HUES48 (cell line): ENCODE measurements around the gene CHST5.

ENCODE experiments used
- H3K27ac ChIP-seq: one replicate; pipeline ENCODE4 v1.7.0; 2013; ENCODE audit warnings: low read depth, low read length, inconsistent platforms
- H3K27me3 ChIP-seq: 2 replicates; pipeline ENCODE4 v1.6.1; 2013; ENCODE audit warnings: mild to moderate bottlenecking, low read length; ENCODE audit not compliant: control insufficient read depth, insufficient read depth
- H3K36me3 ChIP-seq: 2 replicates; pipeline ENCODE4 v1.6.1; 2013; ENCODE audit warnings: low read length; ENCODE audit not compliant: control insufficient read depth, insufficient read depth
- H3K4me1 ChIP-seq: 2 replicates; pipeline ENCODE4 v1.6.1; 2013; ENCODE audit warnings: mild to moderate bottlenecking, low read length; ENCODE audit not compliant: control insufficient read depth, insufficient read depth
- H3K4me3 ChIP-seq: 2 replicates; pipeline ENCODE4 v1.5.1; 2013; ENCODE audit warnings: mild to moderate bottlenecking, low read depth, low read length
- H3K9ac ChIP-seq: 2 replicates; pipeline ENCODE4 v1.6.1; 2013; ENCODE audit warnings: mild to moderate bottlenecking, low read depth, low read length, moderate library complexity
- H3K9me3 ChIP-seq: 2 replicates; pipeline ENCODE4 v1.6.1; 2013; ENCODE audit warnings: low read length; ENCODE audit not compliant: control insufficient read depth, insufficient read depth

CHST5 gene

GRCh38 chr16:75486676-75487313 is 49.1 kb downstream of the CHST5 start:
- H3K4me1 ChIP-seq: 0 out of 2 replicates have a peak, but pooled peaks cover 2% of the 10 kb centered on the region
- no peaks in the 10 kb centered on the region for H3K27me3 ChIP-seq
- H3K36me3 ChIP-seq: peaks cover 16% of the 10 kb centered on the region; the same call in 1 of the 2 replicates
- H3K9ac ChIP-seq: no peak overlapping the region
- no peaks in the 10 kb centered on the region for H3K9me3 ChIP-seq
- H3K4me3 ChIP-seq: no peak overlapping the region
- H3K27ac ChIP-seq: no peak overlapping the region

DNA sequence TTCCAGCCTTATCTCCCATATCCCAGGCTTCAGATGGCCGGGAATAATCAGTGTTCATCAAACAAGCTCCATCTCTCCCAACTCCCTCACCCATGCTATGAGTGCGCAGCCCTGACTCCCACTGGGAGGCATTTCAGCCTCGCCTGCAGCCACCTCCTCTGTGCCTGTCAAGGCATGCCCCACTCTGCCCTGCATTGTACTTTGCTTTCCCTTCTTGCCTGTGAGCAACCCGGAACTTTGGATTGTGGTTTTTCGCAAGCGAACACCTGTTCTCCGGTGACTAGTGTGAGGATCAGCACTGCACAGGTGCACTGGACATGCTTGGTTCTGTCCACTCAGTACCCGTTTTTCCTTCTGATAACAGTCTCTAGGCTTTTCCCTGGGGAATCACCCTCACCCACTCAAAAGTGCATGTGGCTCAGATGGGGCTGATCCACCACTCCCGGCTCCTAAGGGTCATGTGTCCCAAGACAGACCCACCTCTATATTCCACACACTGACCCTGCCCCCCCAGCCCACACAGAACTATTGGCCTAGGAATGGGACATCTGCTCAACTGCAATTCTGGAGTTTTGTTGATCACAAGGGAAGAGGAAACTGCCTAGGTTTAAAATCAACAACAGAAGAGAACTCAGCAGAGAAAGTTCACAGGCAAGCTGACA is 49.8 kb downstream of the CHST5 start:
- H3K4me1 ChIP-seq: no peaks in the 10 kb centered on the region

DNA sequence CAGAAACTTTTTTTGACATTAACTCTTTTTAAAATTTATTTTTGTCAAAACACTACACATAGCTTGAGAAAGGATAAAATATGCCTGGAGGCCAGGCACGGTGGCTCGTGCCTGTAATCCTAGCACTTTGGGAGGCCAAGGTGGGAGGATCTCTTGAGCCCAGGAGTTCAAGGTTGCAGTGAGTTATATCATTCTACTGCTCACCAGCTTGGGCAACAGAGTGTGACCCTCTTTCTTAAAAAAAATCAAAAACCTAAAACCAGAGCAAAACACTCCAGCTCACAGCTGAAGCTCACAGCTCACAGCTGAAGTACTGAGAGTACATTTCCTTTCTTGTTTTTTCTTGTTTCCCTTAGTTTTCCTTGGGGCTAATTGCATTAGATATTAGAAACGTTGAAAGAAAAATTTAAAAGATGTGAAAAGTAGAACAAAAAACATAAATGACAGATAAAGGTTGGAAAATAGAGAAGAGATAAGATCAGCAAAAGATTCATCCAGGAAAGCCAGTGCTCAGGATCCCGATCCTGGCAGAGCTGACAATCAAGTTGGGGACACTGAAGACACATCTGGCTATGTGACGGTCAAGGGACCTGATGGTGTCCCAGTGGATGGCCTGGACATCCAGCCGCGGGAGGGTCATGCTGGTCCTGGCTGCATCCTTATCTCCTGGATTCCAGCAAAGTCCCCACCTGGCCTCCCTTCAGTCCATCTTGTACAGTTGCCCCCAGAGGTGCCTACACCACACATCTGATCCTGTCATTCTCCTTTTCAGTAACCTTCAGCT is 50.5 kb downstream of the CHST5 start:
- no peak overlapping the region for H3K4me3 ChIP-seq

More for the DNA sequence above, 49.8 kb downstream of the CHST5 start:
- Histone ChIP-seq H3K36me3 (peaks cover 16% of the 10 kb centered on the region; the same call in 1 of the 2 replicates), H3K27ac (no peak overlapping the region), H3K4me3 (no peak overlapping the region), H3K27me3 (no peaks in the 10 kb centered on the region), H3K9me3 (no peaks in the 10 kb centered on the region), H3K9ac (no peak overlapping the region)

DNA sequence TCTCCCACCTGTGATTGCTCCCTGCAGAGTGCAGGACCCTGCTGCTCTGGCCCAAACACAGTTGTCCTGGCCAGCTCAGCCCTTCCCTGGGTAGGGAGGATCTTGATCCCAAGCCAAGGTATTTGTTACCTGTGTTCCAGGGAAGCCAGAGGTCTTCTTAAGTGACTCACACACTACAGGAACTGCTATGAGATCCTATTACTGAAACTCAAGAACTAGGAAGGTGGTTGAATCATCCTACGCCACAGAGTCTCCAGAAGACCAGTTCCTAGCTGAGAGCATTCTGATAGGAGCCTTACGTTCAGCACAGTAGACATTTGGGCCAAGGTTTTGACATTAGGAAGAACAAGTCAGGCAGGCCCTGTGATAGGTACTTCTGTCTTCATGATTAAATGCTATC is 52.7 kb downstream of the CHST5 start:
- Histone ChIP-seq H3K27me3 (no peaks in the 10 kb centered on the region), H3K4me1 (no peaks in the 10 kb centered on the region), H3K27ac (no peak overlapping the region), H3K9ac (no peak overlapping the region), H3K36me3 (peaks cover 33% of the 10 kb centered on the region), H3K4me3 (no peak overlapping the region), H3K9me3 (no peaks in the 10 kb centered on the region)

More for the DNA sequence above, 50.5 kb downstream of the CHST5 start:
- Histone ChIP-seq H3K4me1 (no peaks in the 10 kb centered on the region), H3K27ac (no peak overlapping the region), H3K9me3 (no peaks in the 10 kb centered on the region), H3K36me3 (peaks cover 16% of the 10 kb centered on the region; the same call in 1 of the 2 replicates), H3K27me3 (no peaks in the 10 kb centered on the region), H3K9ac (no peak overlapping the region)

- Histone ChIP-seq H3K36me3 (peaks cover 38% of the 10 kb centered on the region), H3K27ac (no peak overlapping the region), H3K4me1 (no peaks in the 10 kb centered on the region)
These were observed 53.3 kb downstream of the CHST5 start for GRCh38 chr16:75482434-75483205.

DNA sequence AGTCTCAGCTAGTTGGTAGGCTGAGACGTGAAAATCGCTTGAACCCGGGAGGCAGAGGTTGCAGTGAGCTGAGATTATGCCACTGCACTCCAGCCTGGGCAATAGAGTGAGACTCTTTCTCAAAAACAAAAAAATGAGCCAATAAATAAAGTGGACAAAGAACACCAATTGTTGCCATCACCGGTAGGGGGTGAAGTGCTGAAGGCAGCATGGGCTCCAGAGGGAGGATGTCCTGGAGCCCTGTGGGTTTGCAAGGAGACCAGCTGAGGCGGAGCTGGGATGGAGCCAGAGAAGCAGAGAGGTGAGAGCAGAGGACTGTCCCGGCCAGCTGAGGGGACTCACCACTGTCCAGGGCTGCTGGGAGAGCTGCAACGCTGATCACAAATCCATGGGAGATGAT is 54.4 kb downstream of the CHST5 start:
- H3K27ac ChIP-seq: no peak overlapping the region
- no peak overlapping the region for H3K9ac ChIP-seq
- no peaks in the 10 kb centered on the region for H3K9me3 ChIP-seq
- H3K27me3 ChIP-seq: no peaks in the 10 kb centered on the region
- H3K36me3 ChIP-seq: peaks cover 35% of the 10 kb centered on the region
- no peaks in the 10 kb centered on the region for H3K4me1 ChIP-seq
- H3K4me3 ChIP-seq: no peak overlapping the region

More at GRCh38 chr16:75482434-75483205, 53.3 kb downstream of the CHST5 start:
- Histone ChIP-seq H3K9me3 (no peaks in the 10 kb centered on the region), H3K27me3 (no peaks in the 10 kb centered on the region), H3K4me3 (no peak overlapping the region), H3K9ac (no peak overlapping the region)

- Histone ChIP-seq H3K36me3 (peaks cover 31% of the 10 kb centered on the region), H3K4me1 (no peaks in the 10 kb centered on the region)
These were observed 56.4 kb downstream of the CHST5 start for GRCh38 chr16:75479421-75479990.

More at GRCh38 chr16:75479421-75479990, 56.4 kb downstream of the CHST5 start:
- no peaks in the 10 kb centered on the region for H3K9me3 ChIP-seq
- no peaks in the 10 kb centered on the region for H3K27me3 ChIP-seq
- no peak overlapping the region for H3K27ac ChIP-seq
- H3K4me3 ChIP-seq: no peak overlapping the region
- H3K9ac ChIP-seq: no peak overlapping the region
